Liver (tissue), 9 donors: ENCODE measurements around the gene PRR5L. TPM values are rescaled to one million over a fixed set of nuclear protein-coding genes. Genes with fewer than 3 reads are reported as not detected.

ENCODE experiments used
- DNase-seq: peaks from one replicate; pipeline ENCODE4 v3.0.0-alpha.2; 2017; ENCODE audit warnings: low spot score
- H3K27ac ChIP-seq, 2 donors: one replicate each; pipeline ENCODE4 v1.7.0; 2013; ENCODE audit warnings: inconsistent platforms in 2 of 2, low read length in 2 of 2, control low read depth in 1 of 2, low read depth in 1 of 2, mild to moderate bottlenecking in 1 of 2
- H3K27me3 ChIP-seq, 4 donors: one replicate each; pipeline versions ENCODE4 v1.6.1 to v1.7.0; 2013; ENCODE audit warnings: low read length in 3 of 4, inconsistent platforms in 1 of 4, mild to moderate bottlenecking in 1 of 4, moderate library complexity in 1 of 4; ENCODE audit not compliant: control insufficient read depth in 4 of 4, insufficient read depth in 4 of 4
- H3K36me3 ChIP-seq, 4 donors: one replicate each; pipeline versions ENCODE4 v1.6.1 to v1.7.0; 2013; ENCODE audit warnings: low read length in 3 of 4, mild to moderate bottlenecking in 3 of 4, low read depth in 1 of 4, moderate library complexity in 1 of 4; ENCODE audit not compliant: control insufficient read depth in 4 of 4, insufficient read depth in 3 of 4
- H3K4me1 ChIP-seq, 4 donors: one replicate each; pipeline versions ENCODE4 v1.6.1 to v1.7.0; 2013; ENCODE audit warnings: low read length in 3 of 4, mild to moderate bottlenecking in 3 of 4, moderate library complexity in 1 of 4; ENCODE audit not compliant: control insufficient read depth in 4 of 4, insufficient read depth in 4 of 4
- H3K4me3 ChIP-seq, 3 donors: one replicate each; pipeline versions ENCODE4 v1.6.1 to v1.7.0; 2013; ENCODE audit warnings: low read length in 3 of 3, control low read depth in 1 of 3, low read depth in 1 of 3, mild to moderate bottlenecking in 1 of 3
- H3K9ac ChIP-seq, 2 donors: one replicate each; pipeline ENCODE4 v1.7.0; 2013; ENCODE audit warnings: low read length in 2 of 2, mild to moderate bottlenecking in 2 of 2, moderate library complexity in 2 of 2, control low read depth in 1 of 2, low read depth in 1 of 2
- H3K9me3 ChIP-seq, 4 donors: one replicate each; pipeline versions ENCODE4 v1.6.1 to v1.7.0; 2013; ENCODE audit warnings: low read length in 3 of 4; ENCODE audit not compliant: control insufficient read depth in 4 of 4
- FOXA1 ChIP-seq: IDR thresholded peaks from 2 replicates; pipeline ENCODE4 v1.6.1; 2016; ENCODE audit warnings: antibody characterized with exemption
- FOXA2 ChIP-seq: IDR thresholded peaks from 2 replicates; pipeline ENCODE4 v1.6.1; 2016; ENCODE audit warnings: antibody characterized with exemption
- GABPA ChIP-seq, 2 donors: IDR thresholded peaks in 1 of 2; conservative IDR thresholded peaks in 1 of 2; 2 replicates each; pipeline ENCODE4 v1.6.1; 2016; ENCODE audit warnings: antibody characterized with exemption in 2 of 2, mild to moderate bottlenecking in 1 of 2, moderate library complexity in 1 of 2
- HNF4G ChIP-seq: IDR thresholded peaks from 2 replicates; pipeline ENCODE4 v1.6.1; 2016; ENCODE audit warnings: antibody characterized with exemption
- RAD21 ChIP-seq, 2 donors: IDR thresholded peaks; 2 replicates each; pipeline ENCODE4 v1.6.1; 2016; ENCODE audit warnings: antibody characterized with exemption in 2 of 2, mild to moderate bottlenecking in 2 of 2
- RXRA ChIP-seq, 2 donors: IDR thresholded peaks; 2 replicates each; pipeline ENCODE4 v1.6.1; 2017 to 2018; ENCODE audit warnings: antibody characterized with exemption in 2 of 2, mild to moderate bottlenecking in 1 of 2
- WGBS: extraction: QIAGEN DNeasy Blood & Tissue Kit; methylation state at CpG from one replicate; pipeline ENCODE4 v1.1.7; 2013; 5-methylcytosine and 5-hydroxymethylcytosine counted together
- polyA plus RNA-seq, 2 donors: library from polyadenylated mRNA; stranded (reverse) in 1 of 2; unstranded in 1 of 2; fragments of 200-250 nt in 1 of 2; fragments of >200 nt in 1 of 2; fragmentation: Nextera tagmentation in 1 of 2; extraction: Ambion mirVana in 1 of 2; gene quantifications; one replicate each; pipeline versions ENCODE4 v1.2.1 to v1.2.3, GENCODE V29; 2013 to 2015
- total RNA-seq, 2 donors: library from RNA; depleted of rRNA; stranded (reverse); fragments of >200 nt; gene quantifications; one replicate each; pipeline ENCODE4 v1.2.3, GENCODE V29; 2014
- TF ChIP-seq, protein P1 (sequence below): IDR thresholded peaks from 2 replicates; pipeline ENCODE4 v1.6.1; 2016; ENCODE audit warnings: antibody characterized with exemption
- TF ChIP-seq, protein P2 (sequence below): IDR thresholded peaks from 2 replicates; pipeline ENCODE4 v1.6.1; 2016; ENCODE audit warnings: antibody characterized with exemption
- TF ChIP-seq, protein P3 (sequence below): fragments of 150-350 bp; IDR thresholded peaks from 2 replicates; pipeline ENCODE4 v1.5.1; 2017; ENCODE audit warnings: improper control_type of control experiment, low read depth, low read length; ENCODE audit not compliant: missing input control
- TF ChIP-seq, protein P4 (sequence below): IDR thresholded peaks from 2 replicates; pipeline ENCODE4 v1.6.1; 2016; ENCODE audit warnings: antibody characterized with exemption
- donor health status: healthy.
- donor health status: healthy.
- donor health status: healthy.
- donor health status: healthy.
- donor health status: healthy.

Gene PRR5L
- total and polyA plus RNA-seq, 4 donors, result 1.2 to 8.5 (median 4.5) TPM

- WGBS, result 21% methylated on average over 1 of the region's 1 CpG
- Histone ChIP-seq H3K27ac (no peak overlapping the region), H3K4me1 (peaks cover 0 to 6% (median 2%) of the 10 kb centered on the region in 4 donors), H3K36me3 (no peaks in the 10 kb centered on the region), H3K9me3 (no peaks in the 10 kb centered on the region), H3K9ac (no peak overlapping the region), H3K27me3 (no peaks in the 10 kb centered on the region), H3K4me3 (no peak overlapping the region)
- no peak for DNase-seq
- no peak for TF ChIP-seq FOXA2
- no peak for TF ChIP-seq FOXA1
- TF ChIP-seq RAD21 (IDR thresholded peaks at IDR 0.05), result no peak
- TF ChIP-seq, protein P1, sequence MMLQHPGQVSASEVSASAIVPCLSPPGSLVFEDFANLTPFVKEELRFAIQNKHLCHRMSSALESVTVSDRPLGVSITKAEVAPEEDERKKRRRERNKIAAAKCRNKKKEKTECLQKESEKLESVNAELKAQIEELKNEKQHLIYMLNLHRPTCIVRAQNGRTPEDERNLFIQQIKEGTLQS, result no peak
- TF ChIP-seq RXRA (IDR thresholded peaks at IDR 0.05), result no peak
- no peak for TF ChIP-seq GABPA (IDR thresholded peaks at IDR 0.05 in 1 of 2, conservative IDR thresholded peaks at IDR 0.05 in 1 of 2)
Observed at GRCh38 chr11:36452961-36453360, 156.9 kb downstream of the PRR5L start.

- 76% methylated on average over 3 of the region's 3 CpGs for WGBS
- no peak for TF ChIP-seq HNF4G
- TF ChIP-seq GABPA (IDR thresholded peaks at IDR 0.05 in 1 of 2, conservative IDR thresholded peaks at IDR 0.05 in 1 of 2), result no peak
- no peak for TF ChIP-seq RAD21 (IDR thresholded peaks at IDR 0.05)
- DNase-seq, result no peak
- no peak overlapping the region for H3K27ac ChIP-seq
- H3K27me3 ChIP-seq, result no peaks in the 10 kb centered on the region
- H3K9me3 ChIP-seq, result no peaks in the 10 kb centered on the region
- no peaks in the 10 kb centered on the region for H3K36me3 ChIP-seq
- H3K9ac ChIP-seq, result no peak overlapping the region
- H3K4me1 ChIP-seq, result peaks cover 0 to 6% (median 2%) of the 10 kb centered on the region in 4 donors
- H3K4me3 ChIP-seq, result no peak overlapping the region
Observed at GRCh38 chr11:36453678-36454077, 157.6 kb downstream of the PRR5L start.

GRCh38 chr11:36454551-36454940 lies 158.5 kb downstream of the PRR5L start:
- Histone ChIP-seq H3K9ac (no peak overlapping the region), H3K27me3 (no peaks in the 10 kb centered on the region), H3K4me3 (no peak overlapping the region), H3K4me1 (peaks cover 0 to 6% (median 2%) of the 10 kb centered on the region in 4 donors), H3K9me3 (no peaks in the 10 kb centered on the region), H3K27ac (no peak overlapping the region), H3K36me3 (no peaks in the 10 kb centered on the region)
- no peak for TF ChIP-seq FOXA1
- TF ChIP-seq, protein P2, sequence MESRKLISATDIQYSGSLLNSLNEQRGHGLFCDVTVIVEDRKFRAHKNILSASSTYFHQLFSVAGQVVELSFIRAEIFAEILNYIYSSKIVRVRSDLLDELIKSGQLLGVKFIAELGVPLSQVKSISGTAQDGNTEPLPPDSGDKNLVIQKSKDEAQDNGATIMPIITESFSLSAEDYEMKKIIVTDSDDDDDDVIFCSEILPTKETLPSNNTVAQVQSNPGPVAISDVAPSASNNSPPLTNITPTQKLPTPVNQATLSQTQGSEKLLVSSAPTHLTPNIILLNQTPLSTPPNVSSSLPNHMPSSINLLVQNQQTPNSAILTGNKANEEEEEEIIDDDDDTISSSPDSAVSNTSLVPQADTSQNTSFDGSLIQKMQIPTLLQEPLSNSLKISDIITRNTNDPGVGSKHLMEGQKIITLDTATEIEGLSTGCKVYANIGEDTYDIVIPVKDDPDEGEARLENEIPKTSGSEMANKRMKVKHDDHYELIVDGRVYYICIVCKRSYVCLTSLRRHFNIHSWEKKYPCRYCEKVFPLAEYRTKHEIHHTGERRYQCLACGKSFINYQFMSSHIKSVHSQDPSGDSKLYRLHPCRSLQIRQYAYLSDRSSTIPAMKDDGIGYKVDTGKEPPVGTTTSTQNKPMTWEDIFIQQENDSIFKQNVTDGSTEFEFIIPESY, result no peak
- TF ChIP-seq, protein P3, sequence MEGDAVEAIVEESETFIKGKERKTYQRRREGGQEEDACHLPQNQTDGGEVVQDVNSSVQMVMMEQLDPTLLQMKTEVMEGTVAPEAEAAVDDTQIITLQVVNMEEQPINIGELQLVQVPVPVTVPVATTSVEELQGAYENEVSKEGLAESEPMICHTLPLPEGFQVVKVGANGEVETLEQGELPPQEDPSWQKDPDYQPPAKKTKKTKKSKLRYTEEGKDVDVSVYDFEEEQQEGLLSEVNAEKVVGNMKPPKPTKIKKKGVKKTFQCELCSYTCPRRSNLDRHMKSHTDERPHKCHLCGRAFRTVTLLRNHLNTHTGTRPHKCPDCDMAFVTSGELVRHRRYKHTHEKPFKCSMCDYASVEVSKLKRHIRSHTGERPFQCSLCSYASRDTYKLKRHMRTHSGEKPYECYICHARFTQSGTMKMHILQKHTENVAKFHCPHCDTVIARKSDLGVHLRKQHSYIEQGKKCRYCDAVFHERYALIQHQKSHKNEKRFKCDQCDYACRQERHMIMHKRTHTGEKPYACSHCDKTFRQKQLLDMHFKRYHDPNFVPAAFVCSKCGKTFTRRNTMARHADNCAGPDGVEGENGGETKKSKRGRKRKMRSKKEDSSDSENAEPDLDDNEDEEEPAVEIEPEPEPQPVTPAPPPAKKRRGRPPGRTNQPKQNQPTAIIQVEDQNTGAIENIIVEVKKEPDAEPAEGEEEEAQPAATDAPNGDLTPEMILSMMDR, result no peak
- TF ChIP-seq, protein P1, result no peak
- TF ChIP-seq, protein P4, sequence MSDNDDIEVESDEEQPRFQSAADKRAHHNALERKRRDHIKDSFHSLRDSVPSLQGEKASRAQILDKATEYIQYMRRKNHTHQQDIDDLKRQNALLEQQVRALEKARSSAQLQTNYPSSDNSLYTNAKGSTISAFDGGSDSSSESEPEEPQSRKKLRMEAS, result no peak
- DNase-seq, result peak; percentile 28
- WGBS, result 88% methylated on average over 18 of the region's 18 CpGs
